ENCODE results near the gene SEMA3G.

Gene SEMA3G

GRCh38 chr3:52435246-52436101, 9.4 kb downstream of the SEMA3G start:
- H3K4me3 ChIP-seq (ENCODE audit: low read depth, low read length), result no peak overlapping the region
- TF ChIP-seq CTCF (conservative IDR thresholded peaks at IDR 0.05; ENCODE audit: low read depth, low read length), result no peak

GRCh38 chr3:52434491-52435115, 10.3 kb downstream of the SEMA3G start:
- no peak for DNase-seq (ENCODE audit: low read depth)
- H3K4me3 ChIP-seq (ENCODE audit: low read depth, low read length), result no peak overlapping the region

More at GRCh38 chr3:52435246-52436101, 9.4 kb downstream of the SEMA3G start:
- DNase-seq (ENCODE audit: low read depth), result no peak

GRCh38 chr3:52433996-52434479, 10.9 kb downstream of the SEMA3G start:
- DNase-seq (ENCODE audit: low read depth), result no peak
- no peak overlapping the region for H3K4me3 ChIP-seq (ENCODE audit: low read depth, low read length)
- TF ChIP-seq CTCF (conservative IDR thresholded peaks at IDR 0.05; ENCODE audit: low read depth, low read length), result no peak

More at GRCh38 chr3:52434491-52435115, 10.3 kb downstream of the SEMA3G start:
- TF ChIP-seq CTCF (conservative IDR thresholded peaks at IDR 0.05; ENCODE audit: low read depth, low read length), result no peak

- DNase-seq (ENCODE audit: low read depth), result no peak
- no peak overlapping the region for H3K4me3 ChIP-seq (ENCODE audit: low read depth, low read length)
- no peak for TF ChIP-seq CTCF (conservative IDR thresholded peaks at IDR 0.05; ENCODE audit: low read depth, low read length)
Measured at GRCh38 chr3:52433328-52433995, 11.4 kb downstream of the SEMA3G start.

GRCh38 chr3:52432691-52433141, 12.2 kb downstream of the SEMA3G start:
- H3K4me3 ChIP-seq (ENCODE audit: low read depth, low read length), result no peak overlapping the region
- no peak for DNase-seq (ENCODE audit: low read depth)
- no peak for TF ChIP-seq CTCF (conservative IDR thresholded peaks at IDR 0.05; ENCODE audit: low read depth, low read length)

- TF ChIP-seq CTCF (conservative IDR thresholded peaks at IDR 0.05; ENCODE audit: low read depth, low read length), result no peak
Measured at GRCh38 chr3:52432225-52432624, 12.7 kb downstream of the SEMA3G start.

More at GRCh38 chr3:52432225-52432624, 12.7 kb downstream of the SEMA3G start:
- no peak for DNase-seq (ENCODE audit: low read depth)
- H3K4me3 ChIP-seq (ENCODE audit: low read depth, low read length), result no peak overlapping the region
